Heart left ventricle (tissue), 13 donors: ENCODE data around the gene PKD1.

Experiments used
- CTCF ChIP-seq, 12 donors: fragments of 200-600 bp; sonication (generic) in 4 of 12; IDR thresholded peaks; one replicate each; pipeline versions ENCODE4 v1.5.0 to v1.8.0; 2018 to 2022; ENCODE audit warnings: antibody characterized with exemption in 12 of 12, mild to moderate bottlenecking in 5 of 12
- POLR2A ChIP-seq, 2 donors: fragments of 450-650 bp; IDR thresholded peaks; one replicate each; pipeline ENCODE4 v1.6.1; 2017; ENCODE audit warnings: antibody characterized with exemption in 2 of 2, mild to moderate bottlenecking in 2 of 2, moderate library complexity in 2 of 2
- donor health status: ischemic (EF 13 %, LVEDD 7.1; RV severe dilation, severe dysfunction).
- donor health status: DM: no; HTN: yes; CAD: no.
- donor health status: DM: no; HTN: no; CAD: no.
- donor health status: ischemic (EF 25% LVEDD 6.9; RV normal size, moderate dysfunction).
- donor health status: ischemic (EF 25% LVEDD 5.7; RV mildly dilated, moderate dysfunction).
- donor health status: ischemic (EF 35%, LVEDD 5.7; RV mildly dilated, moderate dysfunction).
- donor health status: nonischemic (EF 11% LVEDD 7.7; RV severe dilation, severe dysfunction).
- donor health status: DM: yes; HTN: yes; CAD: no.
- donor health status: PGD.
- donor health status: ischemic (EF 29% LVEDD 5.4; RV normal size, mild dysfunction).
- donor health status: nonischemic (EF 23%, LVEDD 6.1; RV moderate dilation, normal function).

DNA sequence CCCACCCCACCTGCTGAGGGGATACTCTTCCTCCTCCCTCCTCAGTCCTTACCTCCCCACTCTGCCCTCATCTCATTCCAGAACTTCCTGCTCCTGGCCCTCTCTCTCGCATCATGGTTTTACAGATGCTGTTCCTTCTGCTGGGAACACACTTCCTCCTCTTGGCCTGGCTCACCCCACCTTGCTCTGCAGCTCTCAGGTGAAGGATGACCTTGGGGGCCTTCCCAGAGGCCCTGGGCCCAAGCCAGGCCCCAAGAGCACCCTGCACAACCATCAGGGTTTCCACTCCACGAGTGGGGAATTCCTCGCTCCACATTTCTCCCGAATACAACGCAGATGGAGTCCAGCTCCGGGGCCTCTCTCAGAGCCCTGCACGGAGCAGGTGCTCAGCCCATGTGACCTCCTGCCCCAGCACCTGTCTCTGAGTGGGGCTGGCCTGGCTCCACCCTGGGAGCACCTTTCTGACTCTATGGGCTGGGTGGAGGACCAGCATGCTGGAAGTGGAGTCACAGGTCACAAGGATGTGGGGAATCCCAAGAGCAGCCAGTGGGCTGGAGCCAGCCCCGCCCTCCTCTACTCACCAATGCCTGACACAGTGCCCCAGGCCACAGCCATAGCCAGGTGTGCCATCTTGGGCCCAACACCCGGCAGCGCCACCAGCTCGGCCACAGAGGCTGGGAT is 92.6 kb downstream of the PKD1 start:
- TF ChIP-seq POLR2A (IDR thresholded peaks at IDR 0.05) (no peak), CTCF (IDR thresholded peaks at IDR 0.05) (no peak)
